ENCODE data around the gene NUBP2. TPM values are rescaled to one million over a fixed set of nuclear protein-coding genes. Genes with fewer than 3 reads are reported as not detected.

The NUBP2 gene
- total RNA-seq, result 46.6 TPM

GRCh38 chr16:1782408-1783264 is at the start of gene NUBP2, which contains the start of gene SPSB3:
NUBP2 (plus strand) TSS chr16:1782960; CDS start chr16:1783021, 61 bp downstream.
SPSB3 (minus strand) TSS chr16:1782571; CDS start chr16:1781483, 1,088 bp downstream.

GRCh38 chr16:1771188-1771863 is 11.4 kb upstream of the NUBP2 start, which contains the start of gene NME3:
NME3 (minus strand) TSS chr16:1771543; CDS start chr16:1771534, 9 bp downstream.

GRCh38 chr16:1772362-1772907 is 10.3 kb upstream of the NUBP2 start, which contains the start of gene EME2:
EME2 (plus strand) TSS chr16:1772810; CDS start chr16:1773228, 418 bp downstream.

GRCh38 chr16:1772908-1773702 is 9.7 kb upstream of the NUBP2 start, which contains the start of gene MRPS34:
MRPS34 (minus strand) TSS chr16:1773134; CDS start chr16:1773119, 15 bp downstream.

GRCh38 chr16:1793578-1794220 is 10.9 kb downstream of the NUBP2 start, which contains the start of gene IGFALS:
IGFALS (minus strand) TSS chr16:1793705; CDS start chr16:1793652, 53 bp downstream.

GRCh38 chr16:1826691-1827573 is 44.2 kb downstream of the NUBP2 start, which contains the start of the genes FAHD1 and HAGH:
FAHD1 (plus strand) TSS chr16:1827206; CDS start chr16:1827239, 33 bp downstream.
HAGH (minus strand) TSS chr16:1826825; CDS start chr16:1826787, 38 bp downstream.

Small RNAs within 50 kb of the gene (small RNA-seq; reads per million reads assigned to genes)
- 0.09 reads per million for gene MIR3177 (ENCODE audit: low replicate concordance)

Other genes with a start within 250 kb of the NUBP2 start
- gene TMEM204, start 249.3 kb upstream of the NUBP2 start, total RNA-seq, result 2.8 TPM
- 65.4 TPM for gene IFT140, start 170.9 kb upstream of the NUBP2 start, total RNA-seq
- 18.8 TPM for gene CRAMP1, start 170.6 kb upstream of the NUBP2 start, total RNA-seq
- 39.4 TPM for gene JPT2, start 104.7 kb upstream of the NUBP2 start, total RNA-seq
- 169 TPM for gene MAPK8IP3, start 76.8 kb upstream of the NUBP2 start, total RNA-seq
- gene NME3, start 11.4 kb upstream of the NUBP2 start, total RNA-seq, result 26.9 TPM
- gene EME2, start 10.2 kb upstream of the NUBP2 start, total RNA-seq, result 18.2 TPM
- 27.5 TPM for gene MRPS34, start 9.8 kb upstream of the NUBP2 start, total RNA-seq
- gene SPSB3, start 389 bp upstream of the NUBP2 start, total RNA-seq, result 74.2 TPM
- 0.31 TPM for gene IGFALS, start 10.7 kb downstream of the NUBP2 start, total RNA-seq
- 59.5 TPM for gene HAGH, start 43.9 kb downstream of the NUBP2 start, total RNA-seq
- gene FAHD1, start 44.2 kb downstream of the NUBP2 start, total RNA-seq, result 61.7 TPM
- not detected for gene MEIOB, start 89.2 kb downstream of the NUBP2 start, total RNA-seq
- gene HS3ST6, start 135.5 kb downstream of the NUBP2 start, total RNA-seq, result not detected
- 3.1 TPM for gene MSRB1, start 160.2 kb downstream of the NUBP2 start, total RNA-seq
- not detected for gene RPL3L, start 171.7 kb downstream of the NUBP2 start, total RNA-seq
- gene NDUFB10, start 176.6 kb downstream of the NUBP2 start, total RNA-seq, result 73.6 TPM
- gene RPS2, start 181.9 kb downstream of the NUBP2 start, total RNA-seq, result 1,162 TPM
- not detected for gene RNF151, start 183.9 kb downstream of the NUBP2 start, total RNA-seq
- gene TBL3, start 189.1 kb downstream of the NUBP2 start, total RNA-seq, result 16.6 TPM
- gene NOXO1, start 198.5 kb downstream of the NUBP2 start, total RNA-seq, result 2.8 TPM
- 16.6 TPM for gene GFER, start 201.2 kb downstream of the NUBP2 start, total RNA-seq
- 67.9 TPM for gene SYNGR3, start 207.0 kb downstream of the NUBP2 start, total RNA-seq
- 9.4 TPM for gene ZNF598, start 226.9 kb downstream of the NUBP2 start, total RNA-seq
- gene NPW, start 236.8 kb downstream of the NUBP2 start, total RNA-seq, result not detected
- 10.0 TPM for gene NHERF2, start 243.9 kb downstream of the NUBP2 start, total RNA-seq

Data from parietal lobe (tissue), 2 donors.